Natural killer cell (primary cell): Measurements from ENCODE around the gene JAZF1. TPM values are rescaled to one million over a fixed set of nuclear protein-coding genes. Genes with fewer than 3 reads are reported as not detected.

Experiments used
- ATAC-seq, 3 donors: fragments of 150-1000 bp in 2 of 3; fragments of 200-7000 bp in 1 of 3; cut with Tn5 transposase; 1 replicate in 1 of 3; 2 replicates in 2 of 3; pipeline ENCODE4 v1.10.0; 2021; ENCODE audit warnings: mild to moderate bottlenecking in 2 of 3, moderate library complexity in 2 of 3
- DNase-seq, 2 donors: peaks; one replicate each; pipeline versions ENCODE4 v3.0.0 to v3.0.0-alpha.2; 2013 to 2021; ENCODE audit warnings: mixed read lengths in 1 of 2
- H3K27ac ChIP-seq: one replicate; pipeline ENCODE4 v1.5.1; 2013; ENCODE audit warnings: mild to moderate bottlenecking, low read length
- H3K27me3 ChIP-seq: one replicate; pipeline ENCODE4 v1.6.1; 2013; ENCODE audit warnings: low read length; ENCODE audit not compliant: control insufficient read depth, insufficient read depth
- H3K36me3 ChIP-seq: one replicate; pipeline ENCODE4 v1.6.1; 2013; ENCODE audit warnings: low read length; ENCODE audit not compliant: control insufficient read depth, insufficient read depth
- H3K4me1 ChIP-seq: one replicate; pipeline ENCODE4 v1.6.1; 2013; ENCODE audit warnings: low read length; ENCODE audit not compliant: control insufficient read depth, insufficient read depth
- H3K4me3 ChIP-seq: one replicate; pipeline ENCODE4 v1.5.1; 2013; ENCODE audit warnings: low read length
- H3K9me3 ChIP-seq: one replicate; pipeline ENCODE4 v1.6.1; 2013; ENCODE audit warnings: low read length; ENCODE audit not compliant: control insufficient read depth, insufficient read depth
- H3K27ac Mint-ChIP-seq, 2 donors: one replicate each; pipeline ENCODE4 v1.8.0; 2022; ENCODE audit warnings: mild to moderate bottlenecking in 2 of 2, mixed read lengths in 2 of 2, moderate library complexity in 1 of 2
- H3K27me3 Mint-ChIP-seq, 2 donors: one replicate each; pipeline ENCODE4 v1.8.0; 2022; ENCODE audit warnings: low read depth in 2 of 2, mixed read lengths in 2 of 2
- H3K36me3 Mint-ChIP-seq: one replicate; pipeline ENCODE4 v1.8.0; 2022; ENCODE audit warnings: mixed read lengths
- H3K4me1 Mint-ChIP-seq, 2 donors: one replicate each; pipeline ENCODE4 v1.8.0; 2022; ENCODE audit warnings: mixed read lengths in 2 of 2
- H3K4me3 Mint-ChIP-seq: one replicate; pipeline ENCODE4 v1.8.0; 2022; ENCODE audit warnings: mild to moderate bottlenecking, moderate library complexity, mixed read lengths
- H3K9me3 Mint-ChIP-seq, 2 donors: one replicate each; pipeline ENCODE4 v1.8.0; 2022; ENCODE audit warnings: mixed read lengths in 2 of 2
- WGBS: methylation state at CpG from one replicate; pipeline ENCODE4 v1.1.7; 2013; ENCODE audit warnings: missing lambda C conversion rate; ENCODE audit not compliant: insufficient coverage; 5-methylcytosine and 5-hydroxymethylcytosine counted together
- intact Hi-C: fragments of 100-400 bp; cut with micrococcal nuclease; formaldehyde crosslinking; loops from one replicate; pipeline ENCODE4 v1.14.2; 2022
- total RNA-seq, 4 donors: library from RNA; stranded (reverse); fragments of 120-200 nt in 1 of 4; gene quantifications; one replicate each; pipeline versions ENCODE4 v1.2.3 to v1.2.4, GENCODE V29; 2013 to 2022
- TF ChIP-seq, protein P1 (sequence below): fragments of 200-600 bp; IDR thresholded peaks from one replicate; pipeline ENCODE4 v1.8.0; 2022; ENCODE audit warnings: antibody characterized with exemption

The JAZF1 gene
- total RNA-seq, 3 donors from 2014 or later (not counting 1 experiment from before 2014, with no cell fraction given): 82.5 to 89.7 (median 87.6) TPM

DNA sequence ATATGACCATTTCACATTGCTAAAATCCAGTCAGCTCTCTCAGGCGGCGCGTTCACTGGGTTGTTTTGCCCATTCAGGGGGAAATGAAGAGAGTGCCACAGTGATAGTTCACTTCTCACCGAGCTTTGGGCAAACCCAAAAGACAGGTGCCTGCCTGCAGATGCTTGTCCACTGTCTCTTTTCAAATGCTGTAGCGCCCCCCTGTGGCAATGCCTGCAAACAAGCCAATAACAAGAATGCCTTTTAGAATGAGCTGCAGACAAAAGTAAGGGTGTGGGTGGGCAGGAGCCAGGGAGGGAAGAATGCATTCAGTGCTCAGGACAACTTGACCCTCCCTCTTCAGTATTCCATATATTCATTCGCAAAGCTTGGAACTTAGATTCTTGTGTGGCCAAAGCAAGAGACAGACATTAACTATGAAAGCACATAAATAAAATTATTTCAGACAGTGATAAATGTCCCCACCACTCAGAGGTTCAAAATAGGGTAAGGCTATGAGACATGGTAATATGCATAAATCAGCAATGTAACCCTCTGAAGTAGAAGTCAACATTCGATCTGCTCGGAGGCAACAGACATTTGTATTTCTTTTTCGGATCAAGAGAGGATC lies 86.9 kb downstream of the JAZF1 start:
- no peak overlapping the region for H3K4me3 Mint-ChIP-seq
- WGBS: 82% methylated on average over 8 of the region's 9 CpGs
- H3K4me1 Mint-ChIP-seq: peaks cover 47 to 59% of the 10 kb centered on the region in 2 donors

DNA sequence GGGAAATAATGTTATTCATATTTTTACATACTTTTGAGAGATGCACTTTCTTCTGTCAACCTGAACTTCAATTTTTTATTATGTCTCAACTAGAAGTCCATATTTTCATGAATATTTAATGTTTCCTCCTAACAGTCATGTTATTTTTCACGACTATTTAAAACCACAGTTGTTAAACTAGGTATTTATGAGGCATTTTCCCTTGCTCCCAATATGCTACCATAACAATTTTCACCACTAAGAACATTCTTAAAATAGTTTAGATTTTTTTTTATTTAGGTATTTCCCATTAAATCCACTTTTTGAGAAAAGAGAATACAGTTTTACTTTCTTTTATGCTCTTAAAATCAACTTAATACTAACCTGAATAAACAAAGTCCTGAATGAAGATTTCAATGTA lies 89.4 kb downstream of the JAZF1 start:
- Mint-ChIP-seq H3K27me3 (no peaks in the 10 kb centered on the region), H3K36me3 (no peaks in the 10 kb centered on the region), H3K27ac (no peak overlapping the region), H3K4me1 (peaks cover 48 to 61% of the 10 kb centered on the region in 2 donors), H3K9me3 (no peaks in the 10 kb centered on the region), H3K4me3 (no peak overlapping the region)
- no peaks in the 10 kb centered on the region for H3K9me3 ChIP-seq
- no peak overlapping the region for H3K27ac ChIP-seq
- ATAC-seq (no peak), DNase-seq (no peak)
- peaks cover 4% of the 10 kb centered on the region for H3K4me1 ChIP-seq
- H3K4me3 ChIP-seq: no peak overlapping the region
- no peaks in the 10 kb centered on the region for H3K27me3 ChIP-seq
- intact Hi-C loops: no loop called here
- TF ChIP-seq, protein P1, sequence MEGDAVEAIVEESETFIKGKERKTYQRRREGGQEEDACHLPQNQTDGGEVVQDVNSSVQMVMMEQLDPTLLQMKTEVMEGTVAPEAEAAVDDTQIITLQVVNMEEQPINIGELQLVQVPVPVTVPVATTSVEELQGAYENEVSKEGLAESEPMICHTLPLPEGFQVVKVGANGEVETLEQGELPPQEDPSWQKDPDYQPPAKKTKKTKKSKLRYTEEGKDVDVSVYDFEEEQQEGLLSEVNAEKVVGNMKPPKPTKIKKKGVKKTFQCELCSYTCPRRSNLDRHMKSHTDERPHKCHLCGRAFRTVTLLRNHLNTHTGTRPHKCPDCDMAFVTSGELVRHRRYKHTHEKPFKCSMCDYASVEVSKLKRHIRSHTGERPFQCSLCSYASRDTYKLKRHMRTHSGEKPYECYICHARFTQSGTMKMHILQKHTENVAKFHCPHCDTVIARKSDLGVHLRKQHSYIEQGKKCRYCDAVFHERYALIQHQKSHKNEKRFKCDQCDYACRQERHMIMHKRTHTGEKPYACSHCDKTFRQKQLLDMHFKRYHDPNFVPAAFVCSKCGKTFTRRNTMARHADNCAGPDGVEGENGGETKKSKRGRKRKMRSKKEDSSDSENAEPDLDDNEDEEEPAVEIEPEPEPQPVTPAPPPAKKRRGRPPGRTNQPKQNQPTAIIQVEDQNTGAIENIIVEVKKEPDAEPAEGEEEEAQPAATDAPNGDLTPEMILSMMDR: no peak
- no CpG with 5 or more reads among the region's 1 CpG for WGBS
- H3K36me3 ChIP-seq: peaks cover 3% of the 10 kb centered on the region

More for the DNA sequence above, 86.9 kb downstream of the JAZF1 start:
- Mint-ChIP-seq H3K27ac (peak overlapping the region; percentile 44 to 56), H3K36me3 (no peaks in the 10 kb centered on the region), H3K27me3 (no peaks in the 10 kb centered on the region), H3K9me3 (no peaks in the 10 kb centered on the region)
- H3K4me3 ChIP-seq: no peak overlapping the region
- H3K36me3 ChIP-seq: peaks cover 3% of the 10 kb centered on the region
- no peaks in the 10 kb centered on the region for H3K27me3 ChIP-seq
- peak; percentile 52 to 62 (median 58) for ATAC-seq
- no peak overlapping the region for H3K27ac ChIP-seq
- peak; percentile 51 to 56 for DNase-seq
- intact Hi-C loops: no loop called here
- peaks cover 7% of the 10 kb centered on the region for H3K4me1 ChIP-seq
- no peaks in the 10 kb centered on the region for H3K9me3 ChIP-seq
- TF ChIP-seq, protein P1: peak; percentile 43

- Mint-ChIP-seq H3K4me1 (peaks cover 53 to 57% of the 10 kb centered on the region in 2 donors), H3K27ac (peak overlapping the region; percentile 45 to 68), H3K36me3 (no peaks in the 10 kb centered on the region), H3K9me3 (no peaks in the 10 kb centered on the region), H3K4me3 (peak overlapping the region; percentile 6), H3K27me3 (no peaks in the 10 kb centered on the region)
- Histone ChIP-seq H3K9me3 (no peaks in the 10 kb centered on the region), H3K4me3 (no peak overlapping the region), H3K36me3 (no peaks in the 10 kb centered on the region), H3K4me1 (peaks cover 12% of the 10 kb centered on the region), H3K27me3 (no peaks in the 10 kb centered on the region), H3K27ac (no peak overlapping the region)
- ATAC-seq (peak in 2 of 3 donors; percentile 29 to 65), DNase-seq (no peak)
- TF ChIP-seq, protein P1: no peak
- WGBS: 93% methylated on average over 4 of the region's 6 CpGs
- intact Hi-C loops: no loop called here
Measured at GRCh38 chr7:28088901-28089714, 91.5 kb downstream of the JAZF1 start.
